Endodermal cell (in vitro differentiated cells): Measurements from ENCODE around the gene AP3D1. TPM values are rescaled to one million over a fixed set of nuclear protein-coding genes. Genes with fewer than 3 reads are reported as not detected.

Source experiments
- DNase-seq: peaks from one replicate; pipeline ENCODE4 v3.0.0-alpha.2; 2017
- H3K27ac ChIP-seq: 2 replicates; pipeline ENCODE4 v1.5.1; 2013; ENCODE audit warnings: mild to moderate bottlenecking, low read depth, low read length, moderate library complexity
- H3K27me3 ChIP-seq: 2 replicates; pipeline ENCODE4 v1.6.1; 2013; ENCODE audit warnings: mild to moderate bottlenecking, low read length, moderate library complexity; ENCODE audit not compliant: insufficient read depth, control insufficient read depth, poor library complexity, severe bottlenecking
- H3K36me3 ChIP-seq: 2 replicates; pipeline ENCODE4 v1.7.0; 2013; ENCODE audit warnings: mild to moderate bottlenecking, low read length, moderate library complexity; ENCODE audit not compliant: control insufficient read depth, insufficient read depth
- H3K4me1 ChIP-seq: one replicate; pipeline ENCODE4 v1.7.0; 2013; ENCODE audit warnings: low read length; ENCODE audit not compliant: control insufficient read depth, insufficient read depth
- H3K4me3 ChIP-seq: 2 replicates; pipeline ENCODE4 v1.5.1; 2013; ENCODE audit warnings: mild to moderate bottlenecking, low read length, moderate library complexity
- H3K9ac ChIP-seq: 2 replicates; pipeline ENCODE4 v1.6.1; 2013; ENCODE audit warnings: mild to moderate bottlenecking, low read length, moderate library complexity; ENCODE audit not compliant: poor library complexity, severe bottlenecking; ENCODE audit errors: extremely low read depth
- H3K9me3 ChIP-seq: 2 replicates; pipeline ENCODE4 v1.6.1; 2013; ENCODE audit warnings: mild to moderate bottlenecking, low read length, moderate library complexity; ENCODE audit not compliant: control insufficient read depth
- H3K27ac Mint-ChIP-seq: 2 replicates; pipeline ENCODE4 v1.8.0; 2020; ENCODE audit warnings: mixed read lengths
- H3K27me3 Mint-ChIP-seq: 2 replicates; pipeline ENCODE4 v1.8.0; 2021; ENCODE audit warnings: mild to moderate bottlenecking, mixed read lengths; ENCODE audit not compliant: insufficient read depth
- H3K36me3 Mint-ChIP-seq: 2 replicates; pipeline ENCODE4 v1.8.0; 2020; ENCODE audit warnings: low read depth, mixed read lengths
- H3K4me1 Mint-ChIP-seq: 2 replicates; pipeline ENCODE4 v1.8.0; 2020; ENCODE audit warnings: mixed read lengths
- H3K4me3 Mint-ChIP-seq: 2 replicates; pipeline ENCODE4 v1.8.0; 2020; ENCODE audit warnings: mild to moderate bottlenecking, moderate library complexity, mixed read lengths
- H3K9me3 Mint-ChIP-seq: 2 replicates; pipeline ENCODE4 v1.8.0; 2020; ENCODE audit warnings: mild to moderate bottlenecking, mixed read lengths
- CTCF ChIP-seq: fragments of 200-600 bp; sonication (generic); conservative IDR thresholded peaks from 2 replicates; pipeline ENCODE4 v1.5.0; 2021; ENCODE audit warnings: antibody characterized with exemption, mild to moderate bottlenecking
- WGBS, 2 experiments: methylation state at CpG; one replicate each; pipeline versions ENCODE4 v1.1.5 to v1.1.7; 2013; ENCODE audit warnings: missing lambda C conversion rate in 2 of 2, mixed read lengths in 1 of 2; ENCODE audit not compliant: insufficient coverage in 1 of 2, insufficient read length in 1 of 2; 5-methylcytosine and 5-hydroxymethylcytosine counted together
- total RNA-seq, 2 donors: library from RNA; stranded (reverse); fragmentation: NEBNext Ultra II Directional in 1 of 2; extraction: Animal tissue kit (Norgen Biotek cat#: 25700) in 1 of 2; gene quantifications; 2 replicates in 1 of 2; 3 replicates in 1 of 2; pipeline ENCODE4 v1.2.1, GENCODE V29; 2021

Gene AP3D1
- total RNA-seq, 2 donors from 2014 or later, result 162 to 181 TPM

- Mint-ChIP-seq H3K4me1 (peaks cover 10% of the 10 kb centered on the region), H3K27me3 (no peaks in the 10 kb centered on the region)
Measured at GRCh38 chr19:2064788-2065524, 86.4 kb downstream of the AP3D1 start.

GRCh38 chr19:2064395-2064787 lies 87.0 kb downstream of the AP3D1 start:
- Histone ChIP-seq H3K4me3 (no peak overlapping the region), H3K9ac (no peak overlapping the region), H3K36me3 (no peaks in the 10 kb centered on the region), H3K27ac (peak overlapping the region; percentile 59), H3K9me3 (no peaks in the 10 kb centered on the region), H3K27me3 (no peaks in the 10 kb centered on the region), H3K4me1 (peaks cover 5% of the 10 kb centered on the region)
- Mint-ChIP-seq H3K27ac (no peak overlapping the region), H3K4me3 (no peak overlapping the region), H3K36me3 (no peaks in the 10 kb centered on the region), H3K4me1 (peaks cover 11% of the 10 kb centered on the region), H3K27me3 (no peaks in the 10 kb centered on the region), H3K9me3 (no peaks in the 10 kb centered on the region)
- TF ChIP-seq CTCF, result no peak
- 90 to 94% methylated on average over 10 to 13 of the region's 13 CpGs for WGBS, 2 experiments
- DNase-seq, result no peak

More at GRCh38 chr19:2064788-2065524, 86.4 kb downstream of the AP3D1 start:
- no peak for DNase-seq
- Mint-ChIP-seq H3K4me3 (no peak overlapping the region), H3K27ac (no peak overlapping the region), H3K36me3 (no peaks in the 10 kb centered on the region), H3K9me3 (no peaks in the 10 kb centered on the region)
- TF ChIP-seq CTCF, result no peak
- 91 to 95% methylated on average over 27 to 38 of the region's 38 CpGs for WGBS, 2 experiments
- H3K27ac ChIP-seq, result peak overlapping the region; percentile 59
- H3K9ac ChIP-seq, result no peak overlapping the region
- H3K4me1 ChIP-seq, result peaks cover under 1% of the 10 kb centered on the region
- H3K36me3 ChIP-seq, result no peaks in the 10 kb centered on the region
- H3K4me3 ChIP-seq, result no peak overlapping the region
- no peaks in the 10 kb centered on the region for H3K9me3 ChIP-seq
- H3K27me3 ChIP-seq, result no peaks in the 10 kb centered on the region

- no peaks in the 10 kb centered on the region for H3K36me3 ChIP-seq
- no peak overlapping the region for H3K9ac ChIP-seq
- no peak overlapping the region for H3K4me3 ChIP-seq
- Mint-ChIP-seq H3K4me3 (no peak overlapping the region), H3K36me3 (no peaks in the 10 kb centered on the region), H3K9me3 (no peaks in the 10 kb centered on the region), H3K27ac (no peak overlapping the region), H3K27me3 (no peaks in the 10 kb centered on the region), H3K4me1 (peaks cover 13% of the 10 kb centered on the region)
- no peak overlapping the region for H3K27ac ChIP-seq
- H3K9me3 ChIP-seq, result no peaks in the 10 kb centered on the region
- no peak for TF ChIP-seq CTCF
- WGBS, 2 experiments, result 90 to 97% methylated on average over 7 to 8 of the region's 8 CpGs
- no peak for DNase-seq
- H3K4me1 ChIP-seq, result peaks cover 5% of the 10 kb centered on the region
- no peaks in the 10 kb centered on the region for H3K27me3 ChIP-seq
Measured at GRCh38 chr19:2063824-2064223, 87.5 kb downstream of the AP3D1 start.
